Smooth muscle cell of the brain vasculature (primary cell): ENCODE measurements around the gene MSH5.

Source experiments
- DNase-seq: peaks from one replicate; pipeline ENCODE4 v3.0.0-alpha.2; 2012; ENCODE audit warnings: low read depth, low spot score

The MSH5 gene

DNA sequence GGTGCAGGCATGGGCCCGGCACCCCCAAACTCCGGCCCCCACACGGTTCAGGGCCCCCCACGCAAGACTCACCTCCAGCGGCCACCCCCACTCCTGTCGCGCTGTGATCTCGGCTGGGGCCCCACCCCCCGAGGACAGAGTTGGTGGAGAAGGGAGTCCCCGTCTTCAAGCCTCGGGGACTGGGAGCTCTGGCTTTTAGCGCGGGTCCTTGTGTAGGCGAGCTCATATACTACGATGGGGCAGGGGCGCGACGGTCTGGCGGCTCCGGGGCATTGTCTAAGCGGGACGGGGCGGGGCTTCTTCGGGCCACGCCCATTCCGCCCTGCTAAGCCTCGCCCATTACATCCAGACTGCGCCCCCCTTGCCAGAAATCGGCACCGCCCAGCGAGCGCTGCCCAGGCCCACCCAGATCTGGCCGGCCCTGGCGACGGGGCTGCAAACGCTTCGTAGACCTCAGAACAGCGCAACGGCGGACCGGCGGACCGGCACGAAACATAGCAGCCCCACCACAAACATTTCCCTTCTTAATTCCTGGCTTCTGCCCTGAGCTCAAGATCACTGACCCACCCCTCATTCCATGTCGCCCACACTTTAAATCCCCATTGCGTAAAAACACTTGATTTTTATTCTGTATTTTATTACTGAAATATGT is 9.7 kb upstream of the MSH5 start:
- DNase-seq = no peak

DNA sequence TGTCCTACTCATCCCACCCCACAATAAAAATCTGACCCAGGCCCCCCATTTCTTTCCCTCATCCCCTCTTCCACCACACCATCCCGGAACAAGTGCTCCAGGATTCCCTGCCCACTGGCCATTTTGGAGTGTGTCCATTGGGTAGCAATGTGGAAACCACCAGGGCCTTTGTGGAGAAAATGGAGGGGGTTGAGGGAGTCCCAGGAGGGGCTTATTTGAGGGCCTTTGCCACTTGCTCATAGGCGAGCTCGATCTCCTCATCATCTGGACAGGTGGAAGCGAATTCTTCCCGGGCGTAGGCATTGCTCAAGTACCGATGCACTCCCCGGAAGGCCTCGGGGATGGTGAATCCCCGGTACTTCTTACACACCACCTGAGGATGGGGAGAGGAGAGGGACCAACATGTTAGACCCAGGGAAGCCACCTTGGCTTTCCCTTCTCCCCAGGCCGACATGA is 9.1 kb upstream of the MSH5 start:
- DNase-seq = no peak

DNA sequence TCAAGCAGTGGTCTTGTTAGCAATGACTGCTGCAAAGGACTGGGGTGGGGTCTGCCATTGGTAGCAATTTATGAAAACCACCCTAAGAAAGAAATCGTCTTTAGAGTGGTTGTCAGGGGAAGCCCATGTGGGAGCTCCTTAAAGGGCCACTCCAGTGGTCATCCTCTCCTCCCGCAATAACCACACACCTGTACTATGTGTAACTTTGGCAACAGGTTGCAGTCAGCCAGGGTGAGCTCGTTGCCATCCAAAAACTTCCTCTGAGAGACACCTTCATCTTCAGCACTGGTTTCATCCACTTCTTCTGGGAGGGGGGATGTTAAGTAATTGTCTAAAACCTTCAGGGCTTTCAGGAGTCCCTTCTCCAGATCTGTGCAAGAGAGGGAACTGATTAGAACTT is 7.8 kb upstream of the MSH5 start:
- no peak for DNase-seq

DNA sequence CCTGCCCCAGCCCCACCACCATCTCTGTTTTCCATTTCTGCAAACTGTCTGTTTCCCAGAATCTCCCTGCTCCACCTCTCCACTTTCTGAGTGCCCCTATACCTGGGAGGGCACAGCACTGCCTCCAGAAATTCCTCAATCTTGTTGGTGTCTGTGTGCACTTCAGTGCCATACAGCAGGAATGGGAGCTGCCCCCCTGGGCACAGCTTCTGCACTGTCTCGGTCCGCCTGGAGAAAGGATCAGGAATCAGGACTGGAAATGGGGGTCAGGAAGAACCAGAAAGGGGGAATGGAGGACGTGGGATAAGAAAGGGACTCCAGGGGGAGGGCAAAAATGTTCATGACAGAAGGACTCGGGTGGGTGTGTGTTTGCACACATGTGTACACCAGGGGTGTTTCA is 6.1 kb upstream of the MSH5 start:
- no peak for DNase-seq

DNA sequence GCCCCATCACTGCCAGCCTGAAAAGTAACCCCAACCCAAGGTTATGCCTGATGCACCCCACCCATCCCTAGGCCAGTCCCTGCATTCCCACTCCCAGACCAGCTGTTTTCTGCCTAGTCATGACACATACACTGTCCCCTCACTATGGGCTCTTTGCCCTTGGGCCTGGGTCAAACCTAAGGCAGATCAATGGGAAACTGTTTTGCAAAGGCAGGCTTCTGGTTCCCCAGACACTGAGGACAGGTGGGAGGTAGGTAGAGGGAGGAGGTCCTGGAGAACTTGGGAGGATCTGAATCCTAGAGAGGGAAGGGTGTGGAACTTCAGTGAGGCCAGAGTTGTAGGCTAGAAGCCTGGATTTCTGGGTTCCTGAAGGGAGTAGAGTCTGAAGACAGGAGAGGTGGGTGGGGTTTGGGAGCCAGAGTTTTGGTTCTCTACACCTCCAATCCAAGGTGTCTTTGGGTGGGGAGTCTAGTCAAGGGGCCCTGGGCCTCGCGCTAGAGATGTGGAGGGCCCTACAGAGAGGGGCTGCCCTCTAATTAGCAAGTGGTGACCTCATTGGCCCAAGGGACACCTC is 5.5 kb upstream of the MSH5 start:
- DNase-seq = no peak

DNA sequence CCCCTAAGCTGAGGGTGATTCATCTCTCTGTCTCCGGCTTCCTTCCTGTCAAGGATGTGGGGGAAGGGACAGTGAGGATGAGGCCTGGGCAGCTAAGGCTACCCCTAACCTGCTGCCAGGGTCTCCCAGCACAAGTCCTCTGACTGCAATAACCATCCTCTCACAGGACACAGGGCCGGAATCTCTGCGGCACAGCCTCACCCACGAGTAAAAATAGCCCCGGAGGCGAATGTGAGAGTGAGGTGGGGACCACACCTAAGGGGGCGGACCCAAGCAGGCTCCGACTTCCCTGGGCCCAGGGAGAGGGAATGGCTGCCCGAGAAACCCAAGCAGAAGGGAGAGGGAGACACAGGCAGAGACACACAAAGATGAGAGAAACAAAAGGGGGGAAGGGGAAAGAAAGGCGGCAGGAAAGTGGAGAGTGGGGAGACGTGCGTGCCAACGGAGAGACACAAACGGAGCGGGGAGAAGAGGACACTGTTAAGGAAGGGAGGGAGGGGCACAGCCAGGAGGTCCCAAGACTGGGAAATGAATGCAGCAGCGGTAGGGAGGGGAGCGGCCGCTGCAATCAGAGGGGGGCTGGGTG is 4.9 kb upstream of the MSH5 start:
- DNase-seq = no peak

DNA sequence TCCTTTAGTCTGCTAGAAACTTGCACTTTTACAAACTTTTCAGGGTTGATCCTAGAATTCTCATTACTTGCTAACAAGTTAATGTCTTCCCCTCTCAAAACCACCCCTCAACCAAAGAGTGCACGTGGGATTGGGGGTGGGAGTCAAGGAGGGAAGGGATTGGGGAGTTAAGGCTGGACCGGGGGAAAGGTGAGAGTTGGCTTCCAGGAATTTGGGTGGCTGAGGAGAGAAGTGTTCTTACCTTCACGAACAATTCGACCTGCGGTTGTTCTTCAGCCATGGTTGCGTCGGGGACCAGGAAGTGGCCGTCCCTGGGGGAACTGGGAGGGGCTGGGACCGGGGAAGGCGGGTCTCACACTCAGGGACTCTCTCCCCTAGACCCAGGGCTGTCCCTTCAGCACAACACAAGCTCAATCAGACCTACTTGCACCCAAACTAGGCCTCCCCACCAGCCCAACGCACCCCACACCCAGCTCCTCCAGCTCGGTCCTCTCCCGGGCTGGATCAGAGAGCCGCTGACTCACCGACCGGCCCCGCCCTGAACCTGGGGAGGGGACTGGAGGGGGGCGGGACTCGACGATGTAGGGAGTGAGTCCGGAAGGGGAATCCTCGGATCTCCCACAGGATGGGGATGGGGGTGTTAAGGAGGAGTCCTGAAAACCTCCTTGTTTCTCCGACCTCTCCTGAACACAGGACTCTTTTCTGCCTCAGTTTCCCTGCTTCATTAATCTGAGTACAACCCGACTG is 3.6 kb upstream of the MSH5 start, which contains the start of gene CLIC1:
TSS of gene CLIC1 (minus strand) at position 510 of the 747 bp plus-strand sequence. CDS start at position 280, 230 bp downstream.
- DNase-seq = no peak

- DNase-seq = no peak
Observed at GRCh38 chr6:31736768-31737314, 3.0 kb upstream of the MSH5 start.

DNA sequence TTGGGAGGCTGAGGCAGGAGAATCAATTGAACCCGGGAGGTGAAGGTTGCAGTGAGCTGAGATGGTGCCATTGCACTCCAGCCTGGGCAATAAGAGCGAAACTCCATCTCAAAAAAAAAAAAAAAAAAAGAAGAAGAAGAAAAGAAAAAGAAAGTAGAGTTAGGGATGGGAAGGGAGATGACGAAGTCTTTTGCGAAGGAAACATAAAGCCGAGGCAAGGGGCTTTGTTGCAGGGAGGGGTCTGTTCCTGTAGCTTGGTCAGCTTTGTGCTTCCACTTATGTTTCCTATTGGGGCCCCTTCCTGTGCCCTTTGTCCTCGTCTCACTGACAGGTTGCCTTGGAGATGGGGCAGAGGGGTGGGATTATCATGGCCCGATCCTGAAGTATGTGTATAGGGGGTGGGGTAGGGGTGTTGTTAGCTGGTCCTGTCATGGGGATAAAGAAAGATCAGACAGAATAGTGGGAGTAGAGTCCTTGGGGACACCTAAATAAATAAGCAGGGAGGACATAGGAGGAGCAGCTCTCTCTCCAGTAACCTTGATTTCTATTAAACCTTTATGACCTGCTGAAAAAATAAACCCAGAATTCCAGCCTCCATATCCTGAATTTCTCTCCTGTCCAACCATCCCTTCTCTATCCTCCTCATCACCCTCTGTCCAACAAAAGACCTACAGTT is 2.4 kb upstream of the MSH5 start:
- no peak for DNase-seq

DNA sequence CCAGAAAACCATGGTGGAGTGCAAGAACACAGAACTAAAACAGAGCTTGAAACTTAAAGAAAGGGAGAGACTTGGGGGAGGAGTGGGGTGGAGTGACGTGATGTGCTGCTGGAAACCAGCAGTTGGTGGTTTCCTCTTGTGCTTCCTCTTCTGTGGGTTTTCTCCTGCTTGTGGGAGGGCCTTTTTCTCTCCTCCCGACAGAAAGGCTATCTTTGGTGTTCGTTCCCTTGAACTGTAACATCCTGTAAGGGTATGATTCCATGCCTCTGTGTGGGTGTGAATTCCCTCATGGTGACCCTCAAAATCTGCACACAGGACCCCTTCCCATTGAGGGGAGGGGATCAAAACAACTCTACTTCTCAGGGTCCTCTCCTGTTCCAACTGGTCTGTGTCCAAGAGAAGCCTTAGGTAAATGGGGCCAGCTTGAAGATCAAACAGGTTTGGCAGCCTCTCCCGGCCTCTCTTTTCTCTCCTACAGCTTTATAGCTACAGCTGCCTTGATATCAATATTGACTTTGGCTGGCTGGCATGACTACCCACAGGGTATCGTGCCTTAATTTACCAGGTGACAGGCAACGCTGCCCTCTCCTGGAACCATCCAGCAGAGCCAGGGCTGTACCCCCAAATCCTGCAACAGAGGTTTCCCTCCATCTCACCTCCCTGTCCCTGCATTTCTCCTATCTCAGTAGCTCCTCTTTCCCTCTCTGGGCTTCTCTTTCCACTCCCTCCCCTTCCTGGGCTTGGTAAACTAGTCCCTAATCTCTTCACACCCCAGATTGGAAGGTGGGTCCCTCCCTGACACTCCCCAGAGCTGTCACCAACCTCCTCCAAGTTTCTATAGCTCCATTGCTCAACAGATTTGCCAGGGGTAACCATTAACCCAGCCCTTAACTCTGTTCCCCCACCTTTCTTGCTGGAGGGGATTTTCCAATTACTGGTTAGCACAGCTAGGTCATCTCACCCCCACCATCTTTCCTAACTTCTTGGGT is 1.5 kb upstream of the MSH5 start:
- no peak for DNase-seq

- no peak for DNase-seq
Observed at GRCh38 chr6:31740397-31741223, 805 bp downstream of the MSH5 start.

GRCh38 chr6:31741815-31742214 is 2.0 kb downstream of the MSH5 start:
- no peak for DNase-seq

DNA sequence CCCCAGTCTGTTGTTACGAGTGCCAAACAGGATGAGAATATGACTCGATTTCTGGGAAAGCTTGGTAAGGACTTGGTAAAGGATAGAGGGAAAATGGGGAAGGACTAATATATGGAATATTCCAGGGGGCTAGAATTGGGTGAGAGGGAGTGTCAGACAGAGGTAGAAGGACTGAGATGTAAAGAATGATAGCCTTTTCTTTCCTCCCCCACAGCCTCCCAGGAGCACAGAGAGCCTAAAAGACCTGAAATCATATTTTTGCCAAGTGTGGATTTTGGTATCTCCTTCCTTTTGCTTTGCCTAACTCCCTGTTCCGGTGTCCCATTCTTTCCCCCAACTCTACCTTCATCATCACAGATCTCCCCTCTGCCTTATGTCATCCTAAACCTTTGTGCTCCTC is 3.1 kb downstream of the MSH5 start:
- no peak for DNase-seq

DNA sequence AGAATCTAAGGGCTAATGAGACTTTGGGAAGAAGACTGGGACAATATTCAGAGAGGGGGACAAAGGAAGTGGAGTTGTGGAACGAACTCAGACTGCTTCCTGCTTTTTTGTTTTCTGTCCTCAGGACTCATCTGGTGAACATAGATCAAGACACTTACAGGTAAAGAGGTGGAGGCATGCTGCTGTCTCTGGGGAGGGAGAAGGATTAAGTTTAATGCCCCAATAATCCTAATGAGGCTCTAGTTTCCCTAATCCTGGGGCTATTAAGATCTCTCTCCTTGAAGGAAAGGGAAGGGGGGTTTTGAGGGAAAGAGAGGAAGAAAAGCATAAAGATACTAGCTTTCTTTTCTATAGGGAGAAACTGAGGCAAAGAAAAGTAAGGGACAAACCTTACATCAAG is 4.6 kb downstream of the MSH5 start:
- DNase-seq = no peak

DNA sequence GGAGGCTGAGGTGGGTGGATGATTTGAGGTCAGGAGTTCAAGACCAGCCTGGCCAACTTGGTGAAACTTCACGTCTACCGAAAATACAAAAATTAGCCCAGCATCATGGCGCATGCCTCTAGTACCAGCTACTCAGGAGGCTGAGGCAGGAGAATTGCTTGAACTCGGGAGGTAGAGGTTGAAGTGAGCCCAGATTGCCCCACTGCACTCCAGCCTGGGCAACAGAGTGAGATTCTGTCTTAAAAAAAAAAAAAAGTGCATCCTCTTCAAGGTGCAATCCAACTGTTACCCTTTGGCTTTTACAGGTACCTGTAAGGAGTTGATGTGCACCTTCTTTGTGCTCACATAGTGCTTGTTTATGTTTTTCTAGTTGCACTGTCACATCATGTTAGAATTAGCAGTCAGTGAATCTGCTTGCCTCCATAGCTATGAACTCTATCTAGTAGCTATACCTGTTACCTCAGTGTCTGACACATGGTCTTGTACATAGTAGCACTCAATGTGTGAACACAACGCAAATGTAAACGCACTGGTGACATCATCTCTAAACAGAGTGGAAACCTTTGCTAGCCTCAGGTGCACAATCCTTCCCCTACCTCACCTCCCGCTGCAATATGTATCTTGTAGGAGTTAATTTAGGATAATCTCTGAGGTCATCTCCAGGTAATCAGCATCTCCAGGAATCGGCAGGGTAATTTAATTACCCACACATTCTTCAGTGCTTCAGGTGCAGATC is 9.7 kb downstream of the MSH5 start:
- no peak for DNase-seq

DNA sequence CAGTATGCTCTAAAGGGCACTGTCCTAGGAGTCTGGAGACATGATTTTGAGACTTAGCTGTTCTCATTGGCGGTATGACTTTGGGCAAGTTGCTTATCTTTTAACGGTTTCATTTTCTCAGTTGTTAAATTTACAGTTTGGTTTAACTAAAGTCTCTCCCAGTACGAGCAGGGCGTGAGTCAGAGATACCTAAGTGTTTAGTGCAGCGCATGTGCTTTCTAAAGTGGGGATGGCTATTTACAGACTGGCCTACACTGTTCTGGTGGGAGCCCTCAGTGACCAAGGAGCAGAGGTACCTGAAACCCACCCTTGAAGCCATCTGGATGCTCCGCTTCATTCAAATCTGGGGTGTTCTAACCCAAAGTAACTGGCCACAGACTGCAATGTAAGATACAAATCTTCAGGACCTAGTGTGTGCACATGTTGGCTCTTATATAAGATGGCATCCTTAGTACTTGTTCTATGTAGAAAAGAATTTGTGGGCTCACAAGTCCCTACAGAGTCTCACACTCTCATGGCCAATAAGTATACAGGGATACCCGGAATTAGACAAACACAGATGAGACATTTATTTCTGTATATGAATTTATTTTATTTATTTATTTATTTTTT is 10.7 kb downstream of the MSH5 start:
- DNase-seq = no peak

DNA sequence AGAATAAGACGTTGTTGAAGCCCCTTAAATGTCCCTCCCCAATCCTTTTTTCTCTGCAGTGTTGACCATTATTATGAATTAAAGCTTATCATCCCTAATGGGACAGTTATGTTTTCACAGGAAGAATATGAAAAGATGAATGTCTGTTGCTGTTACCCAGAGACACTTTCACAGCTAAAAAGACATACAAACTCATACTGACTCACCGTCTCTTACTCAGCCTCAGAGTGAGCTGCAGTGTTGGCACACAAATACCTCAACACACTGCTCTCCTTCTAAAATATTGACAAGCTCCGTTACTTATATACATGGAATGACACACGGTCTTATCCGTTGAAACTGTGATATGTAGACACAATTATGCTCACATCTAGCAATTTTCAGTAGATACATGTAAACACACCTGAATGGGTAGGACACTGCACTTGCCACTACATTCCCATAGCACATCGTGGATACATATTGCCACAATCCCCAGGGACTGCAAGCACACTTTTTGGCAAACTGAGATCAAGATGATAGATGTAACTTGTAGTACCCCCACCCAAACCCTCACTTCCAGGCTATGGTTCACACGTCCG is 13.0 kb downstream of the MSH5 start:
- DNase-seq = no peak

GRCh38 chr6:31758281-31758680 is 18.5 kb downstream of the MSH5 start:
- DNase-seq = no peak
